Measurements from ENCODE around the gene BCAS1.

BCAS1 gene

GRCh38 chr20:53957451-53958172, 112.8 kb downstream of the BCAS1 start:
- no peak for DNase-seq

DNA sequence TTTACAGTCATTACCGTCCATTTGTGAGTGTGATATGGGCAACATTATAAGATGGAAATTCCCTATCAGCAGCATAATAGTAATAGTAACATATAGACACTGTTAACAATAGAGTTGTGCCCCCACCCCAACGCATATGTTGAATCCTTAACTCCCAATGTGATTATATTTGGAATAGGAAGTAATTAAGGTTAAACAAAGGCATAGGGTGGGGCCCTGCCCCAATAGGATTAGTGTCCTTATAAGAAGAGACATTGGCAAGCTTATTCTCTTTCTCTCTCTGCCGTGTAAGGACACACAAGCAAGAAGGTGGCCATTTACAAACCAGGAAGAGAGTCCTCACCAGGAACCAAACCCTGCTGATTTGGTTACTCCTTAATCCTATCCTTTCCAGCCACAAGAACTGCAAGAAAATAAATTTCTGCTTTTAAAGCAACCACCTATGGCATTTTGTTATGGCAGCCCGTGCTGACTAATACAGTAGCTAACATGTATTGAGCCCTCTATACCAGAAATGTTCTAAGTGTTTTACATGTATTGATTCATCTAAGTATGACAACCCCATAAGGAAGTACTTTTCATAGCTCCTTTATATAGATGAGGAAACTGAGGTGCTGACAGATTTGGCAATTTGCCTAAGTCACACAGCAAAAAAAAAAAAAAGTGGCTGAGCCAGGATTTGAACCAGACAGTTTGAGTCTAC, 114.2 kb downstream of the BCAS1 start:
- DNase-seq, result no peak

DNA sequence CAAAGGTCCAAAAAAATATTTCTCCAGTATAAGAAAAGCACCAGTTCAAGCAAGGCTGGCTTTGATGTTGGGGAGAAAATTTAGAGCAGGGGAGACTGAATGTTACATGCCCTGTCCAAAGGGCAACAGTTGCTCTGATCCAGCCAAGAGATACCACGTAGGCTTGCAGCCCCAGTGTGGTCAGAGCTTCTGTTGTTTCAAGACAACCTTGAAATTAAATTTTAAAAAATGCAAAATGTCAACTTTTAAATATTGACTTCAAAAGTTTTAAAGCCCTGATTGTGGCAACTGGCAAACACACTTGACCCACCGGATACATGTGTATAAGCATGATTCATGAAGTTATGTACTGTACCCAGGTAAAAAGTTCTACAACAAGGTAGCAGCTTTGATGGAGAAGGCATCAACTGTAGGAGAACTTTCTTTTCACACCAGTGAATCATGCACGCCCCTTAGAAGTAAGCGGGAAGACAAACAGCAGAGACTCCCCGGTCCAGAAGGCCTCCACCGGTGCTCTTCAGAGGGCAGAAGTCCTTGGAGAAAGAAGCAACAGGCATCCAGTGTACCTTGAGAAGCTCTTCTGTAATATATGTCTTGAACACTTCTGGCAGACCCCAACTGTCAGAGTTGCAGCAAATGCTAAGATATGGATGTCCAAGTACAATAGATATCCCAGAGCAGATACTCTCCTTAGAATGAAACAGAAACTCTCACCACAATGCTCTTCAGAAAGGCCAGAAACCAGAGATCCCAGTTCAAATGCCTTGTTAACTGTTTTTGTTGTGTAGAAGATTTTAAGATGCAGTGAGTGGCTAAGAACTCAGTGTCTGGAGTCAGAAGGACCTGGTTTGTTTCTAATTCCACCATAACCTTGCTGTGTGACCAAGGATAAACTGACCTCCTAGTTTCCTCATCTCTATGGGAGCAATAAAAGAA, 115.4 kb downstream of the BCAS1 start:
- no peak for DNase-seq

GRCh38 chr20:53952528-53953096, 117.8 kb downstream of the BCAS1 start:
- DNase-seq, result no peak

GRCh38 chr20:53950578-53950977, 119.8 kb downstream of the BCAS1 start:
- no peak for DNase-seq

GRCh38 chr20:53950031-53950430, 120.4 kb downstream of the BCAS1 start:
- no peak for DNase-seq

DNA sequence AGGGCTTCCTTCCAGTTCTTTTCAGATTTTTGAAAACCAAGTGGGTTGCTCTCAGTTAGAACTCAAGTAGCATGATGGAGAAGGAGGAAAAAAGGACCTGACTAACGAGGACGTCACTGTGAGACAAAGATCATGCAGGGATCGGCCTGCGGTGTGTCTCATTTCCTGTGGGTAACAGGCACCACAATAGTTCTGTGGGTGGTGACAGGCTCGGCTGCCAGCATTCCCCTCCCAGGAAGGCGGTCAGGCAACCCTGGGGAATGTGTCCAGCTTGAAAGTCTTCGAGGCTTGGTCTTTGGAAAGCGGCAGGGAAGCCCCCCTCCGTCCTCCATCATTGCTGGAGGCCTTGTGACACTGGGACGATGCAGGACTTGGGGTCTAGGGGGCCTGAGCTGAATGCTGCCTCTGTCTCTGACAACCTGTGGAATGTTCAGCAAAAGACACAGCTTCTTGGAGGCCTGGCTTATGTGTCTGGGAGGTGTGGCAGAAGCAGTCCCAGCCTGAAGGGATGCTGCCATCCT, 121.0 kb downstream of the BCAS1 start:
- peak; percentile 69 for DNase-seq

DNA sequence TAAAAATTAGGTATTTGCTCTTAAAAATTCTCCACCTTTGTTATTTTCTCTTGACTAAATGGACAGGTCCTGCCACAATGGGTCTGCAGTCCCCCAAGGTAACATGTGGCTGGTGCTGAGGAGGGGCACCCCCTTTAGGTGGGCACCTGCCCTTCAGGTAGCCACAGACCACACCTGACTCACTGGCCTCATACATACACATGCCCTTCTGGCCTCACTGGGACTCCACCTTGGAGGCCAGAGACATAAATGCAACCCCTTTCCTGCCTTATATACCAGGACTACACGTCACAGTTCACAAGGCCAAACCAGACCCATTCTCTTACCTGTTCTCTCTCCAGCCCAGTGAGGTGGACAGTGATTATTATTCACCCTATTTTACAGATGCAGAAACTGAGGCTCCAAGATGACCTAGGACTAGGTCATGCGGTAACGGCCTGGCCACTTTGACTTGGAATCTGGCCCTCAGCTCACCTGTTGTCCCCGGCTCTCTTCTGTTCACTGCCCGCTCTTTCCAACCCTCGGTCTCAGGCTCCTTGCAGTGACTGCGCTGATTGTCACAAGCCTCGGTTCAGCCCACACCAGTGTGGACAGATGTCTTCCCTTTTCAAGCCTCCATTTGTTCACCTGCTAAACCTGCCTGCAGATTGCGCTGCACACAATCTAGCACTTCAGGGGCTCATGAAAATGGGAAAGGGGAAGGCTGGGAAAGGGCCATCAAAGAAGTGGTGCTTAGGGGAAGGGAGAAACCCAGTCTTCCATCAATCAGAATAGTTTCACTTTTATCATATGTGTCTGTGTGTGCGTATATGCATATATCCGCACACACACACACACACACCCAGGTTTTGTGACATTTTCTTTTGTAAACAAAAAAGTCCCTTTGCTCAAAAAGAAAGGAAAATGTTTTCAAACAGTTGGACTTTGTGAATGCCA, 121.7 kb downstream of the BCAS1 start:
- no peak for DNase-seq

- DNase-seq, result no peak
These were observed 122.7 kb downstream of the BCAS1 start for GRCh38 chr20:53947501-53948195.

GRCh38 chr20:53946106-53946505, 124.3 kb downstream of the BCAS1 start:
- DNase-seq, result no peak

DNA sequence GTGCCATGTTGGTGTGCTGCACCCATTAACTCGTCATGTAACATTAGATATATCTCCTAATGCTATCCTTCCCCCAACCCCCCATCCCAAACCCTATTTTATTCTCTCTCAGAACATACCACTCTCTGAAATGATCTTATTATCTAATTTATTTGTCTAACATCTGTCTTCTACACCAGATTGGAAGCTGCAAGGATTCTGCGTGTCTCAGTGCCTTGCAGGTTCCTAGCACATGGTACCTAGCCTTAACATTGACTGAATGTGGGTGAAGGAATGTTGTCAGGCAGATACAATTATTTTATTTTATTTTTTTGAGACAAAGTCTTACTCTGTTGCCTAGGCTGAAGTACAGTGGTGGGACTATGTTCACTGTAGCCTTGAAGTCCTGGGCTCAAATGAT, 124.9 kb downstream of the BCAS1 start:
- no peak for DNase-seq

GRCh38 chr20:53944796-53945195, 125.6 kb downstream of the BCAS1 start:
- no peak for DNase-seq

DNA sequence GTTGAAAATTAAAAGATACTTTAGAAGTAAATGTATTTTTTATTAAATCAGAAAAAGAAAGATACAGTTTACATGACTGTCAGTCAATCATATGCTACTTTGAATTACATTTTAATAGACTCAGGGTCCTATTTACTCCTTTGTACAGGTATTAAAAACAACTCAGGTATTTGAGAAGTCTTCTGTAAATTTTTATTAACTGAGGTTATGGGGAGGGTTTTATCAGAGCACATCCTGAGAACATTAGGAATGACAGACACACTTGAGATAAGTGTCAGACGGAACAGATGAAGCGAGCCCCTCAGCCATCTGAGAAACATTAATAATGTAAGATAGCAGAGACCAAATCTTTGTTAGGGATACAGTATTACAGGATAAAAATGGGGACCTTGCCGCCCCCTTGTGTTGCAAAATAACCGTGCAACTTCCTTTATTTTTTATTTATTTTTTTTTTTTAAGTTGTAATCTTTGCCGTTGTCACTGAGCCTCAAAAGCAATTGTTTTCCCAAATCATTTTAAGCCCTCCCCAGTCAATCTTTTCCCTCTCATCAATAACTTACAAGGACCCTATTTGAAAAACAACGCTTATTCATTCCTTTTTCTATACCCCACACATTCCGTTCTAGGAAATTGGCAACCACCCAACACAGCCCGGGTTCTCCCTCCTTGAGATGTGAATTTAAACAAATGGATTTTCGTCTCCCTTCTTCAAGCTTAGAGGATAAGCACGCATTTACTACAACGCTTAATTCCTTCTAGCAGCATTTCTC, 126.7 kb downstream of the BCAS1 start:
- DNase-seq, result peak; percentile 17

GRCh38 chr20:53942973-53943372, 127.4 kb downstream of the BCAS1 start:
- no peak for DNase-seq

DNA sequence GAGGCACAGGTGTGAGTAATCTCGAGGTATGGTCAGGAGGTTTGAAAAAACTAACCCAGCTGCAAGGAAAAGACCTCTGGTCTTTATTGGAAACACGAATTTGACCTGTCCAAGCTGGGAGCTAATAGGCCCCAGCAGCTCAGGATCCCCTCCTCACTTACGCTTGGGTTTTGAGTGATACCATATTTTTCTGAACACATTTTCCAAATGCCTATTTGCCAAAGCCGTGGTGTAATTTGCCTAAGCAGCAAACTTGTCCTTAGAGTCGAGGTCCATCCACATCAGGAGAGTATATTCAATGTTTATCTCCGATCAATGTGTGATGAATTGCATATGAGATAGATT, 128.0 kb downstream of the BCAS1 start:
- DNase-seq, result no peak

DNA sequence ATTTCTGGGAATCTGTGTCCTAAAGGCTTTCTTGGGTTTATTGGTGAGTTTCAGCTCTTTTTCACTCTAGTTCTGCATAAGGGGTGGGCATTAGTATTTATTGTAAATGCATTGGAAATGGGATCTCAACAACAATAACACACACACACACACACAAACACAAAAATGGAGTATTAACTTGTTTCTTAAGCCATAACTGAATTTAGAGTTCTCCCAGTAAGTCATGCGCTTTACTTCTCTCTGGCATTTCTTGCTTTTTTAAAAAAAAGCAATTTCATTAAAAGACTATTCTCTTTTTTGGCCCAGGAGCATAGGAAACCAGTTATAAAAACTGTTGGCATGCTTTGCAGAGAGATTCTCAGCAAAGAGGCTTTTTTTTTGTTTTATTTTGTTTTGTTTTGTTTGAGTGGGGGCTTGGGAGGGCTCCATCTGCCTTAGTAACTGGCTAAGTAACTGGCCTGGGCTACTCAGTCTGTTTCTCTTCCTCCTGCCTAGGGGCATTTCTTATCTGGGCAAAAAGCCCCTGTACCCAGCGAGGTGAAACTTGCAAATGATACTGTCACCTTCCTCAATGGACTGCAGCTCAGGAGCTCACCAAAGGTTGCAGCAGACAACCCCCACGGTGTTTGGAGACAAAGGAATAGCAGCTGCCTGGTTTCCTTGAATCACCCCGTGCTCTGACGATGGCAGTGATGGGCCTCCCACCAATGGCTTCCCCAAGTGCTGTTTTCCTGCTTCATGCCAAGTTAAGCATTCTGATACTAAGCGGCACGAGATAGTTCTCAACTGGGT, 128.5 kb downstream of the BCAS1 start:
- no peak for DNase-seq

GRCh38 chr20:53940907-53941545, 129.4 kb downstream of the BCAS1 start:
- no peak for DNase-seq

DNA sequence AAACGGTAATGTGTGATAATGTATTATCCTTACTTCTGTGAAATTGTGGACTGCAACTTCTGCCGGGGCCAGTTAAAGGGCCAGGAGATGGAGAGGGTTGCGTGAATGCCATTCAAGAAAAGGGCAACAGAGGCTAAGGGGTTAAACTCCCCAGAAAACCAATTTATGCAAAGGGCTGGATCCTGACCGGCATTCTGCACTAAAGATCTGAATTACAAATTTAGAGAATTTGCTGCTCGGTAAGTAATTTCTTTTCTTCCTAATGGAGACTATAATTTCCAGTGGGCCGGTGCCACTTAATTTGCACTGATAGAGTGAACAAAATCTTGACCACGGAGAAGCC, 130.1 kb downstream of the BCAS1 start:
- no peak for DNase-seq

All from effector CD4-positive, alpha-beta T cell (primary cell).